T-helper 9 cell (primary cell): Measurements from ENCODE around the gene CNOT3.

Experiments
- DNase-seq: peaks from one replicate; pipeline ENCODE4 v3.0.0-alpha.2; 2020

CNOT3 gene

GRCh38 chr19:54123682-54124081 lies 13.9 kb upstream of the CNOT3 start:
- DNase-seq = no peak

DNA sequence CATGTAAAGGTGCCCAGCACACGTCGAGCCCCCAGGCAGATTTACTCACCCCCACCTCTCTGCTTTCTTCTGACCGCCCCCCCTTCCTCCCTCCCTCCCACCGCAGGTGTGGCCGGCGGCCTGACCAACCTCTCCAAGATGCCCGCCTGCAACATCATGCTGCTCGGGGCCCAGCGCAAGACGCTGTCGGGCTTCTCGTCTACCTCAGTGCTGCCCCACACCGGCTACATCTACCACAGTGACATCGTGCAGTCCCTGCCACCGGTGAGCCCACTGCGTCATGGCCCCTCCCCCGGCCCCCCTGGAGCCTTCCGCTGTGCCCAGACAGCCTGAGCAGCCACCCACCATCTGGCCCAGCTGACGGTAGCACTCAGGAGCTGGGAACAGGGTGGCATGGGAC lies 13.2 kb upstream of the CNOT3 start:
- DNase-seq = no peak

GRCh38 chr19:54125713-54126112 lies 11.8 kb upstream of the CNOT3 start:
- DNase-seq = no peak

DNA sequence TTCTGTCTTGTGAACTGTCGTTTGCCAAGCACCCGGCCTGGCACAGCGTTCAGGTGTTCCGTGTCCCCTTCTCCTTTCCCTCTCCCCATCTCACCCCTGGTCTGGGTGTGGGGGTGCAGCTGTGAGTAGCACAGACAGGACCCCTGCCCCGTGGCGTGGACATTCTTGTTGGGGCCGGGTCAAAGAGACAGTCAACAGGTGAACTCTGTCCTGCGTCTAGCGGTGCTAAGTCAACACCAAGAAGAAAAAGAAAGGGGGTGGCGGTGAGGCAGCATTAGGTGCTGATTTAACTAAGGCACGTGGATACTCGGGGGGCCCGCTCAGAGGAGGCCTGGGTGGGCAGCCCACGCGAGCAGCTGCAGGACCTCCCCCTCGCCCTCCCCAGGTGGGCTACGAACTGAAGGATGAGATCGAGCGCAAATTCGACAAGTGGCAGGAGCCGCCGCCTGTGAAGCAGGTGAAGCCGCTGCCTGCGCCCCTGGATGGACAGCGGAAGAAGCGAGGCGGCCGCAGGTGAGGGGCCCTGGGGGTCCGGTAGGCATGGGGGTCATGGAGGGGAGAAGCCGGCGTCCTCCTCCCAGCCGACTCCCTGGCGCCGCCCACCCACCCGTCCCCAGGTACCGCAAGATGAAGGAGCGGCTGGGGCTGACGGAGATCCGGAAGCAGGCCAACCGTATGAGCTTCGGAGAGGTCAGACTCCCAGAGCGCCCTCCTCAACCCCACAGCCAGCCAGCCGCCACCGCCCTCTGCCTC lies 9.7 kb upstream of the CNOT3 start:
- no peak for DNase-seq

- no peak for DNase-seq
Measured at GRCh38 chr19:54128441-54128725, 9.2 kb upstream of the CNOT3 start.

DNA sequence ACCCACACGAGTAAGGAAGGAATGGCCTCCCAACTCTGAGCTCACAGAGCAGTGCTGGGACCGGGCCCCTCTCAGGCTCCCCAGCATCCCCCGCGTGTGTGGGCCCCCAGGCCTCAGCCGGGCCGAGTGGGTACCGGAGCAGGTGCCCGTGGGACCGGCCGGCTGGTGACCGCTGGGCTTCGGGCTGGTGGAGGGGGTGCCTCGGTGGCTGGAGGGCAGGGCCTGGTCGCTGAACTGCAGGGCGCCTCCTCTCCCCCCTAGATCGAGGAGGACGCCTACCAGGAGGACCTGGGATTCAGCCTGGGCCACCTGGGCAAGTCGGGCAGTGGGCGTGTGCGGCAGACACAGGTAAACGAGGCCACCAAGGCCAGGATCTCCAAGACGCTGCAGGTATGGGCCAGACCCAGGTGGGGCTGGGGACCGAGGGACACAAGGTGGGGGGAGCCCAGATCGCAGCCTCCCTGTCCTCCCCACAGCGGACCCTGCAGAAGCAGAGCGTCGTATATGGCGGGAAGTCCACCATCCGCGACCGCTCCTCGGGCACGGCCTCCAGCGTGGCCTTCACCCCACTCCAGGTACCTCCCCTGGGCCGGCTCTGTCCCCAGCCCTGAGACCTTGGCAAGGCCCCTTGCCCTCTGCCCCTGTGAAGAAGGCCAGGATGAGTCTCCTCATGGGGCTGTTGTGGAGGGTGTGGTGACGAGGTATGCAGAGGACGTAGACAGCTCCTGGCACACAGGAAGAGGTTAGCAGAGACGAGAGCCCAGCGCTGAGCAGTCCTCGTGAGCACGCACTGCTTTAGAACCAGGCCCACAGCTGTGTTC lies 8.6 kb upstream of the CNOT3 start:
- DNase-seq = no peak

DNA sequence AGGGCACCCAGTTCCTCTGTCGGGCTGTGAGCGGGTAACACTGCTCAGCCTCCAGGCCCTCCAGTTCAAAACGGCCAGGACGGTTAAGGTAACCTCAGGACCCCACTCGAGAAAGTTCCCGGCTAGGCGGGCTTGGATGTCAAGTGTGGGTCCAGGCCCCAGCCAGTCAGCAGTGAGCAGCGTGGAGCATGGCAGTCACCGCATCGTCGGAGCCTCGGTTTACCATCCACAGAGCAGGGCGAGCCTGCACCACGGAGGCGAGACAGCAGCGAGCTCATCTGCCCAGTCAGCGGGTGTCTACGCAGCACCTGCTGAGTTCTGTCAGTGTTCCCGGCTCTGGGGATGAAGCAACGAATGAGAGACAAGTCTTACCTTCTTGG lies 8.0 kb upstream of the CNOT3 start:
- no peak for DNase-seq

GRCh38 chr19:54133312-54133956 lies 4.1 kb upstream of the CNOT3 start:
- no peak for DNase-seq

GRCh38 chr19:54133957-54134590 lies 3.5 kb upstream of the CNOT3 start:
- DNase-seq = no peak

DNA sequence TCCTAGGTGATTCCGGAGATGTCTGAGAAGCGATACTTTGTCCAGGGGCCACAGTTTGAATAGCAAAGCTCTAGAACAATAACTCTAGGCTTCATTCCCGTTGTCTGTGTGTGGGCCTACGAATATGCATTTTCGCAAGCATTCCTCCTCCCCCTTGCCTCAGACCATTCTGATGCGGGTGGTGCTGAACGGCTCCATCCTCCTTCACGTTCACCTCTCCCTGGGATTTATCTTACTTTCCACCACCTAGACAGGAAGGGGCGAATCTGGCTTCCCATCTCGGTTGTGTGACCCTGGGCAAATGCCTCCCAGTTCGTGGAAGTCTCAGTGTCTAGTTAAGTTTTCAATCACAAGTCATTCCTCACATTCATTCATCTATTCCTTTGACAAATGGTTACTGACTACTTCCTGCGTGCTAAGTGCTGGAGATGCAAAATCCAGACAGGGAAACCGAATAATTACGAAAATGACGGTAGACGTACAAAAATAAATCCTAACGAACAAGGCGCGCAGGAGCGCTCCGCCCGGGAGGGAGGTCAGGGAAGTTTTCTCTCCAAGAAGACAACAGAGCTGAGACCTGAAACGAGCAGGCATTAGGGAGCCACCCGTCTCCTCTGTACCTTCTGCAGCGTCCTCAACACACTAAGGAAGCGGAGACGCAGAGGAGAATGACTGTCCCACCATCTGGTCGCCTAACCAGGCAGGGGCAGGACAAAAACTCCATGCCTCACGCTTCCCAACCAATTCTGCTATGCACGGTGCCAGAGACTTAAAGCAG lies 1.3 kb upstream of the CNOT3 start:
- no peak for DNase-seq

- peak; percentile 96 for DNase-seq
Measured at GRCh38 chr19:54136864-54137698, 481 bp upstream of the CNOT3 start.

- DNase-seq = no peak
Measured at GRCh38 chr19:54138489-54139256, 1.1 kb downstream of the CNOT3 start.

GRCh38 chr19:54141356-54141755 lies 3.8 kb downstream of the CNOT3 start:
- no peak for DNase-seq

- no peak for DNase-seq
Measured at GRCh38 chr19:54142166-54142780, 4.7 kb downstream of the CNOT3 start.

GRCh38 chr19:54145541-54146158 lies 8.1 kb downstream of the CNOT3 start:
- DNase-seq = no peak

GRCh38 chr19:54147676-54148075 lies 10.1 kb downstream of the CNOT3 start:
- no peak for DNase-seq

DNA sequence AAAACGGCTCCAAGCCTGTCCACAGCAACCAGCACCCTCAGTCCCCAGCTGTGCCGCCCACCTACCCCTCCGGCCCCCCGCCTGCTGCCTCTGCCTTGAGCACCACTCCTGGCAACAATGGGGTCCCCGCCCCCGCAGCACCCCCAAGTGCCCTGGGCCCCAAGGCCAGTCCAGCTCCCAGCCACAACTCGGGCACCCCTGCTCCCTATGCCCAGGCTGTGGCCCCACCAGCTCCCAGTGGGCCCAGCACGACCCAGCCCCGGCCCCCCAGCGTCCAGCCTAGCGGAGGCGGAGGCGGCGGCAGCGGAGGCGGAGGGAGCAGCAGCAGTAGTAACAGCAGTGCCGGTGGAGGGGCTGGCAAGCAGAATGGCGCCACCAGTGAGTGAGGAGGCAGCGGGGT lies 10.6 kb downstream of the CNOT3 start:
- no peak for DNase-seq

DNA sequence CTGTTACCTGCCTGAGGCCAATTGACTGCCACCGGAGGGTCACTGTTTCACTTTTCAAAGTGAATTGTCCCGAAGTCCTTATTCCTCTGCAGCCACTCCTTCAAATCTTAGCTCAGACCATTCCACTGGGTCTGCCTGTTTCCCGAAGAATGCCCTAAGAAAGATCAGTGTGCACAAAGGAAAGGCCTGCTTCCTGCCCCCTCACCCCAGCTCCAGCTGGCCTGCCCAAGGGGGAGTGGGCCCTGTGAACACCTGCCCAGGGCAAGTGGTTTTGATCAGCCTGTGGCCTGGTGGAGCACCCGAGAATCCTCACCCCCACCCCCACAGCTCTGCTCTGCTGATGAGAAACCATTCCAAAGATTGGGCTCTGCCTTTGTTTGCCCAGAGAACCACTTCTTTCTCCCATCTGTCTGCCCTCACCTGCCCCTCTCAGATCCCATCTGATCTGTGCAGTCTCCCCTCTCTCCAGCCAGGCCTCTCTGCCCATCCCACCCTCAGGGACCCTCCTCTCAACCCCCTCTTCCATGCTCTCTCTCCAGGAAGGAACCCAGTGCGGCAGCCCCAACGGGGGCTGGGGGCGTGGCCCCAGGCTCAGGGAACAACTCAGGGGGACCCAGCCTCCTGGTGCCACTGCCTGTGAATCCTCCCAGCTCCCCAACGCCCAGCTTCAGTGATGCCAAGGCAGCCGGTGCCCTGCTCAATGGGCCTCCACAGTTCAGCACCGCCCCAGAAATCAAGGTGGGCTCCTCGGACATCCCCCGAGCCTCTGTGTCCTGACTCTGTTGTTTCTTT lies 11.7 kb downstream of the CNOT3 start:
- no peak for DNase-seq

DNA sequence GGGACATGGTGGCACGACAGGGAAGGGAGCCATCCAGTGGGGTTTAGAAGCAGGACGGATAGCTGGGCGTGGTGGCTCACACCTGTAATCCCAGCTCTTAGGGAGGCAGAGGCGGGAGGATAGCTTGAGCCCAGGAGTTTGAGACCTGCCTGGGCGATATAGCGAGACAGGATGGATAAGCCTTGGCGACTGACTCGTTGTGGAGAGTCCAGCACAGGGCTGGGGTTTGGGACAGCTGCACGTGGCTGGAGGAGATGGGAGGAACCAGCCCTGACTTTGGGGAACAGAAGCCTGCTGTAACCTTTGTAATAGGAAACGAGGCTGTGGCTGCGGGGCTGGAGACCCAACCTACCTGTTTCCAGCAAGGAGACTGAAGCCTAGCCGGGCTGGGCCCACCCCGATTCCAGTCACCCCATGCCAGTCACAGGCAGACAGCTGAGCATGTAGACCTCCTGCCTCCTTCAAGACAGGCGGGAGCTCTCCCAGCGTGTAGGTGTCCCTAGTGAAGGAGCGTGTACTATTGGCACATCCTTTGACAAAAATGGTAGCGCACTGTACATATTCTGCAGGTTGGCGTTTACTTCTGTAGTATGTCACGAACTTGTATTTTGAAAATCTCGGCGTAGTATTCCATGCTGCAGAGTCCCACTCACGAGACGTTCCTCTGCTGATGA lies 13.9 kb downstream of the CNOT3 start:
- no peak for DNase-seq
